ENCODE results near the gene NUTM1. TPM values are rescaled to one million over a fixed set of nuclear protein-coding genes. Genes with fewer than 3 reads are reported as not detected.
"Not testable (repeated sequence)": the region's sequence is repeated elsewhere in the genome, so short reads cannot be mapped to it uniquely, and the experiment has no call there.

NUTM1 gene
- total RNA-seq, 1 donor from 2014 or later = not detected

- Histone ChIP-seq H3K4me1 (ENCODE audit: control insufficient read depth in 3 of 3, insufficient read depth in 3 of 3, low read length in 3 of 3) (peaks cover 16 to 22% (median 18%) of the 10 kb centered on the region in 3 donors), H3K4me3 (ENCODE audit: low read length in 3 of 3) (no peak overlapping the region), H3K27ac (ENCODE audit: low read depth, low read length) (no peak overlapping the region), H3K9me3 (ENCODE audit: control insufficient read depth in 3 of 3, low read length in 3 of 3) (no peaks in the 10 kb centered on the region), H3K36me3 (ENCODE audit: control insufficient read depth in 3 of 3, insufficient read depth in 3 of 3, low read length in 3 of 3) (no peaks in the 10 kb centered on the region), H3K9ac (ENCODE audit: low read depth in 1 of 3, low read length in 3 of 3) (no peak overlapping the region), H3K27me3 (ENCODE audit: control insufficient read depth in 3 of 3, insufficient read depth in 3 of 3, low read length in 3 of 3) (no peaks in the 10 kb centered on the region)
Observed at GRCh38 chr15:34370129-34370528, 27.0 kb downstream of the NUTM1 start.

GRCh38 chr15:34370643-34371042 is 27.5 kb downstream of the NUTM1 start:
- no peak overlapping the region for H3K4me3 ChIP-seq (ENCODE audit: low read length in 3 of 3)
- peaks cover 13 to 17% (median 16%) of the 10 kb centered on the region in 3 donors for H3K4me1 ChIP-seq (ENCODE audit: control insufficient read depth in 3 of 3, insufficient read depth in 3 of 3, low read length in 3 of 3)
- H3K9me3 ChIP-seq (ENCODE audit: control insufficient read depth in 3 of 3, low read length in 3 of 3) = no peaks in the 10 kb centered on the region
- H3K27ac ChIP-seq (ENCODE audit: low read depth, low read length) = no peak overlapping the region
- no peaks in the 10 kb centered on the region for H3K27me3 ChIP-seq (ENCODE audit: control insufficient read depth in 3 of 3, insufficient read depth in 3 of 3, low read length in 3 of 3)
- no peak overlapping the region for H3K9ac ChIP-seq (ENCODE audit: low read depth in 1 of 3, low read length in 3 of 3)
- H3K36me3 ChIP-seq (ENCODE audit: control insufficient read depth in 3 of 3, insufficient read depth in 3 of 3, low read length in 3 of 3) = no peaks in the 10 kb centered on the region

DNA sequence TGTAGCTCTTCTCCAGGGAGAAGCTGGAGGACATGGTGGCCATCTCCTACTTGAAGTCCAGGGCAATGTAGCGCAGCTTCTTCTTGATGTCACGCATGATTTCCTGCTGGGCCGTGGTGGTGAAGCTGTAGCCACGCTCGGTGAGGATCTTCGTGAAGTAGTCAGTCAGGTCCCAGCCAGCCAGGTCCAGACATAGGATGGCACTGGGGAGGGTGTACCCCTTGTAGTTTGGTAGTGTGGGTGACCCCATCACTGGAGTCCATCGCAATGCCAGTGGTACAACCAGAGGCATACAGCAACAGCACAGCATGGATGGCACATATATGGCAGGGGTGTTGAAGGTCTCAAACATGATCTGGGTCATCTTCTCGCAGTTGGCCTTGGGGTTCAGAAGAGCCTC is 30.8 kb downstream of the NUTM1 start:
- H3K36me3 ChIP-seq (ENCODE audit: control insufficient read depth in 3 of 3, insufficient read depth in 3 of 3, low read length in 3 of 3) = no peaks in the 10 kb centered on the region
- H3K27ac ChIP-seq (ENCODE audit: low read depth, low read length) = no peak overlapping the region
- H3K27me3 ChIP-seq (ENCODE audit: control insufficient read depth in 3 of 3, insufficient read depth in 3 of 3, low read length in 3 of 3) = no peaks in the 10 kb centered on the region
- no peaks in the 10 kb centered on the region for H3K9me3 ChIP-seq (ENCODE audit: control insufficient read depth in 3 of 3, low read length in 3 of 3)
- H3K9ac ChIP-seq (ENCODE audit: low read depth in 1 of 3, low read length in 3 of 3) = no peak overlapping the region
- H3K4me3 ChIP-seq (ENCODE audit: low read length in 3 of 3) = no peak overlapping the region
- no peaks in the 10 kb centered on the region for H3K4me1 ChIP-seq (ENCODE audit: control insufficient read depth in 3 of 3, insufficient read depth in 3 of 3, low read length in 3 of 3)

DNA sequence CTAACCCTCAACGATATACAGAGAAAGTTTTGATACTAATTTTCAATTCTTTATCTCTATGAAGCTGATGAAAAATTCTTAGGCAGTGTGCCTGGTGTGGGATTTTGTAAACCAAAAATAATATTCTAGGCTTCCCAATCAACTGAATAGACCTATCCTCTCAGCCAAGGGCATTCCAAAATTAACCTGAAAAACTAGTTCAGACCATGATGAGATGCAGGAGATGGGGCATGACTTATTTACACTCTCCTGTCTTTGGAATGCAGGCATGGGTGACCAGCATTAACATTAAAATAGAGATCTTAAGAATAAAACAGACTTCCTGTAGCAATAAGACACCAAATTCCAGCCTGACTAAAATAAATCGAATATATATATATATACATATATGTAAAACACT is 31.7 kb downstream of the NUTM1 start:
- H3K4me3 ChIP-seq (ENCODE audit: low read length in 3 of 3) = no peak overlapping the region
- H3K36me3 ChIP-seq (ENCODE audit: control insufficient read depth in 3 of 3, insufficient read depth in 3 of 3, low read length in 3 of 3) = no peaks in the 10 kb centered on the region
- H3K9ac ChIP-seq (ENCODE audit: low read depth in 1 of 3, low read length in 3 of 3) = no peak overlapping the region
- no peaks in the 10 kb centered on the region for H3K27me3 ChIP-seq (ENCODE audit: control insufficient read depth in 3 of 3, insufficient read depth in 3 of 3, low read length in 3 of 3)
- H3K27ac ChIP-seq (ENCODE audit: low read depth, low read length) = no peak overlapping the region
- H3K4me1 ChIP-seq (ENCODE audit: control insufficient read depth in 3 of 3, insufficient read depth in 3 of 3, low read length in 3 of 3) = no peaks in the 10 kb centered on the region
- no peaks in the 10 kb centered on the region for H3K9me3 ChIP-seq (ENCODE audit: control insufficient read depth in 3 of 3, low read length in 3 of 3)

DNA sequence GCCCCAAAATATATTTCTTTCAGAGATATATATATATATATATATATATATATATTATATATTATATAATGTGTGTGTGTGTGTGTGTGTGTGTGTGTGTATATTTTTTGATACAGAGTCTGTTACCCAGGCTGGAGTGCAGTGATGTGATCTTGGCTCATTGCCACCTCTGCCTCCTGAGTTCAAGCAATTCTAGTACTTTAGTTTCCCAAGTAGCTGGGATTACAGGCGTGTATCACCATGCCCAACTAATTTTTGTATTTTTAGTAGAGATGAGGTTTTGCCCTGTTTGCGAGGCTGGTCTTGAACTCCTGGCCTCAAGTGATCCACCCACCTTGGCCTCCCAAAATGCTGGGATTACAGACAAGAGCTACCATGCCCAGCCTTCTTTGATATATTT is 32.4 kb downstream of the NUTM1 start:
- not testable (repeated sequence) for H3K27me3 ChIP-seq (ENCODE audit: control insufficient read depth in 3 of 3, insufficient read depth in 3 of 3, low read length in 3 of 3); H3K27ac ChIP-seq (ENCODE audit: low read depth, low read length); H3K9me3 ChIP-seq (ENCODE audit: control insufficient read depth in 3 of 3, low read length in 3 of 3); H3K4me3 ChIP-seq (ENCODE audit: low read length in 3 of 3); H3K4me1 ChIP-seq (ENCODE audit: control insufficient read depth in 3 of 3, insufficient read depth in 3 of 3, low read length in 3 of 3); H3K9ac ChIP-seq (ENCODE audit: low read depth in 1 of 3, low read length in 3 of 3); H3K36me3 ChIP-seq (ENCODE audit: control insufficient read depth in 3 of 3, insufficient read depth in 3 of 3, low read length in 3 of 3)

DNA sequence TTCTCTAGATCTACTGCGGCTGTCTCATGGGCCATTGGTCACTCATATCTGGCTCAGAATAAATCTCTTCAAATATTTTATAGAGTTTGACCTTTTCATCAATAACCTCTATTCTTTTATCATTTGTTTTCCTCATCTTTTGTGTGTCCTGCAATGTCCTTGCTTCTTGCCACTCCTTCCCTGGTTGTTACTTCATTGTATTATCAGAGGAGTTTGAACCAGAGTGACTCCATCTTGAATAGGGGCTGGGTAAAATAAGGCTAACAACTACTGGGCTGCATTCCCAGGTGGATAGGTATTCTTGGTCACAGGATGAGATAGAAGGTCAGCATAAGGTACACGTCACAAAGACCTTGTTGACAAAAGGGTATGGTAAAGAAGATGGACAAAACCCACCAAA is 33.7 kb downstream of the NUTM1 start:
- no peaks in the 10 kb centered on the region for H3K27me3 ChIP-seq (ENCODE audit: control insufficient read depth in 3 of 3, insufficient read depth in 3 of 3, low read length in 3 of 3)
- no peak overlapping the region for H3K27ac ChIP-seq (ENCODE audit: low read depth, low read length)
- no peaks in the 10 kb centered on the region for H3K9me3 ChIP-seq (ENCODE audit: control insufficient read depth in 3 of 3, low read length in 3 of 3)
- no peaks in the 10 kb centered on the region for H3K4me1 ChIP-seq (ENCODE audit: control insufficient read depth in 3 of 3, insufficient read depth in 3 of 3, low read length in 3 of 3)
- no peaks in the 10 kb centered on the region for H3K36me3 ChIP-seq (ENCODE audit: control insufficient read depth in 3 of 3, insufficient read depth in 3 of 3, low read length in 3 of 3)
- no peak overlapping the region for H3K9ac ChIP-seq (ENCODE audit: low read depth in 1 of 3, low read length in 3 of 3)
- no peak overlapping the region for H3K4me3 ChIP-seq (ENCODE audit: low read length in 3 of 3)

DNA sequence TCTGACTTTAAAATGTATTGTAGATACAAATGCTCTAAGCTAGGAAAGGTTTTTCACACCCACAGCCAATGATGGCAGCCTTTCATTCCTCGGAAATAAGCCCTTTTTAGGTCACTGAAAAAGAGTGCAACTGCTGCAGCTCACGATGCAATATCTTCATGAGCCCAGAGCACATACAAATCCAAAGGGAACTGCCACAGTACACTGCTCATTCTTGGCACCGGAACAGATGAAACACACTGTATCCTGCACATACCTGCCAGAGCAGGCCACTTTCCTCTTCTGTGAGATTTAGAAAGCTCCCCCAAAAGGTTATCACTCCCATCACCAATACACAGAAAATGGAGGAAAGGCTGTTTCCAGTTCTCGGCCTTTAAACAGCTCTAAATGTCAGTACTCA is 37.4 kb downstream of the NUTM1 start:
- not testable (repeated sequence) for H3K9ac ChIP-seq (ENCODE audit: low read depth in 1 of 3, low read length in 3 of 3); H3K27ac ChIP-seq (ENCODE audit: low read depth, low read length); H3K9me3 ChIP-seq (ENCODE audit: control insufficient read depth in 3 of 3, low read length in 3 of 3); H3K27me3 ChIP-seq (ENCODE audit: control insufficient read depth in 3 of 3, insufficient read depth in 3 of 3, low read length in 3 of 3); H3K4me3 ChIP-seq (ENCODE audit: low read length in 3 of 3); H3K36me3 ChIP-seq (ENCODE audit: control insufficient read depth in 3 of 3, insufficient read depth in 3 of 3, low read length in 3 of 3); H3K4me1 ChIP-seq (ENCODE audit: control insufficient read depth in 3 of 3, insufficient read depth in 3 of 3, low read length in 3 of 3)

DNA sequence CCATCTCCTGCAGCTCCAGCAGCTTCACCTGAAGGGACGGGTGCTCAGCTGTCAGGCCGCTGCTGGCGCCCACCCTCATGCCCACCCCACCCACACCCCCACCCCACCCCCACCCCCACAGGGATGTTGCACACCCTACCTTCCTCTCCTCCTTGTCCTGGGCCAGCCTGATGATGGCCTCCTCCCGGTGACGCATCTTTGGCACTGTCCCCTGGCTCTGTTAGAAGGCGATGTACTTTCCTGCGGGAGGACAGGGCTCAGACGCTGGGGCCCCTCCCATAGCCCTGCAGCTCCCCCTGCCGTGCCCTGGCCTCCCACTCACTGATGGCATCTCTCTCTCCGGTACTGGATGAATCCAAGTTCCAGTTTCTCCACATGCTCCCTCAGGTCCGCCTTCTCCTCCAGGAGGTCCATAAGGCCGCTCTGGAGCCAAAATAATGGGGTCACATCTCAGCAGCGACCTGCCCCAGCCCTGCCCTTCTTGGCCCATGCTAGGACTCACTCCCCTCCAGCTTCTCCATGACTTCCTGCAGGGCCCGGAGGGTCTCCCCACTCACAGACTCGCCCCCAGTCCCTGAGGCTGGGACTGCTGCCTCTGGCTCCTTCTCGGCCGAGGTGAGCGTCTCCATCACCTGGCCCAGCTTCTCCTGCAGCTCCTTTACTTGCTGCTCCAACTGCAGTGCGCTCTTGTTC is 38.9 kb downstream of the NUTM1 start:
- not testable (repeated sequence) for H3K4me1 ChIP-seq (ENCODE audit: control insufficient read depth in 3 of 3, insufficient read depth in 3 of 3, low read length in 3 of 3); H3K9me3 ChIP-seq (ENCODE audit: control insufficient read depth in 3 of 3, low read length in 3 of 3); H3K36me3 ChIP-seq (ENCODE audit: control insufficient read depth in 3 of 3, insufficient read depth in 3 of 3, low read length in 3 of 3); H3K27me3 ChIP-seq (ENCODE audit: control insufficient read depth in 3 of 3, insufficient read depth in 3 of 3, low read length in 3 of 3); H3K27ac ChIP-seq (ENCODE audit: low read depth, low read length); H3K9ac ChIP-seq (ENCODE audit: low read depth in 1 of 3, low read length in 3 of 3); H3K4me3 ChIP-seq (ENCODE audit: low read length in 3 of 3)

DNA sequence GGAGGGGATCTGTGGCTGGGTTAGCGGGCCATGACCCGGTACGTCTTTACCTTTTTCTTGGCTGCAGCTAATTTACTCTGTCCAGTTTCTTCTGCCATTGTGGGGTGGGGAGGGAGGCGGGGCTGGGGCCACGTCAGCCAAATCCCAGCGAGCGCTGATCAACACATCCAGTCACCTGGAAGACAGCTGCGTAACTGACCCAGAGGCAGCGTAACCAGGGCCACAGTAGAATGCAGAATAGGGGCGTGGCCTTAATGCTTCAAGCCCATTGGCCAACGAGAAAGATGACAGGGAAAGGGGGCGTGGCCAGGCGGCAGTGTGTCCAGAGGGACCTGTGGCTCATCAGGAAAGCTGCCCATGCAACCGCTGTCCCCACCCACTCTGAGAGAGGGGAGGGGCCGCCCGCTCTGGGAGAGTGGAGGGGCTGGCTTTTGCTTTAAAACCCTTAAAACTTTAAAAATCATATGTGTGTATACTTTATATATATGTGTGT is 46.5 kb downstream of the NUTM1 start:
- H3K36me3 ChIP-seq (ENCODE audit: control insufficient read depth in 3 of 3, insufficient read depth in 3 of 3, low read length in 3 of 3); H3K4me1 ChIP-seq (ENCODE audit: control insufficient read depth in 3 of 3, insufficient read depth in 3 of 3, low read length in 3 of 3); H3K27me3 ChIP-seq (ENCODE audit: control insufficient read depth in 3 of 3, insufficient read depth in 3 of 3, low read length in 3 of 3); H3K27ac ChIP-seq (ENCODE audit: low read depth, low read length); H3K9ac ChIP-seq (ENCODE audit: low read depth in 1 of 3, low read length in 3 of 3); H3K4me3 ChIP-seq (ENCODE audit: low read length in 3 of 3); H3K9me3 ChIP-seq (ENCODE audit: control insufficient read depth in 3 of 3, low read length in 3 of 3): not testable (repeated sequence)

DNA sequence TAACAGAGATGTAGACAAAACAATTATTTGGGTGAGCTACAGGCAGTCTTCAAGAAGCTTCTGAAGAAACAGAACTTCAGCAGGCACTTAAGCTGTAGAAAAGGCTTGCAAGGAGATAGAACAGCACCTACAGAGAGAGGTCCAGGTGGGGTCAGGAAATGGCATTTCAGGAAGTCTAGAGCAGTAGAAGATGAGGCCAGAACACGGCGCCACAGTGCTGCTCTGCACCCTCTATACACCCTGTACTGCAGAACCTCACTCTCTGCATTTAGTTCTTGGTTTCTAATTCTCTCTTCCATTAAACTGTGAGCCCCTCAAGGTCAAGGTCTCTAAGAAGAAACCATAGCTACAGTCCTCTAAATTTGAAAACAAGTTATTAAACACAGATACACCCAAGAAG is 49.9 kb downstream of the NUTM1 start:
- H3K36me3 ChIP-seq (ENCODE audit: control insufficient read depth in 3 of 3, insufficient read depth in 3 of 3, low read length in 3 of 3); H3K9ac ChIP-seq (ENCODE audit: low read depth in 1 of 3, low read length in 3 of 3); H3K4me3 ChIP-seq (ENCODE audit: low read length in 3 of 3); H3K9me3 ChIP-seq (ENCODE audit: control insufficient read depth in 3 of 3, low read length in 3 of 3); H3K27ac ChIP-seq (ENCODE audit: low read depth, low read length); H3K27me3 ChIP-seq (ENCODE audit: control insufficient read depth in 3 of 3, insufficient read depth in 3 of 3, low read length in 3 of 3); H3K4me1 ChIP-seq (ENCODE audit: control insufficient read depth in 3 of 3, insufficient read depth in 3 of 3, low read length in 3 of 3): not testable (repeated sequence)
